ENCODE data around the gene LRRFIP1. TPM values are rescaled to one million over a fixed set of nuclear protein-coding genes. Genes with fewer than 3 reads are reported as not detected.
A peak's percentile ranks its signal among the peaks of the same experiment; 100 is the strongest.

LRRFIP1 gene
- total and polyA plus RNA-seq, 10 of the 15 experiments (the other 5 are each of a cell fraction or from before 2014, with no cell fraction given), result 36.2 to 120 (median 74.3) TPM

DNA sequence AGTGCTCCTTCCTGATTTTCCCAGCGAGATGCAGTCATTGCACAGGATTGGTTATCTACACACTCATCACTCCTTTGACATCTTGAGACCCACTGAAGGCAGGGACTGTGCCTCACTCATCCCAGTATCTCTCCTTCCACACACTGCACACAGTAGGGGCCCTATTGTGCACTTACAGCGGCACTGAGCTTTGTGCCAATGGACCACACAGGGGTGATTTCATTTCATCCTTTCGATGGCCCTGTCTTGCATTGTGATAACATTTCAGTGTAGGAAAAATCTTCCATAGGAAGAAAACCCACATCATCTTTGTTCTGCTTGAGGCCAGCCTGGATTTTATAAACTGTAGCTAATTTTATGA is 11.0 kb upstream of the LRRFIP1 start:
- POLR2A ChIA-PET, result no interaction called here
- no peak for TF ChIP-seq NFIC (IDR thresholded peaks at IDR 0.05; ENCODE audit: low read depth, low read length)
- RAD21 ChIA-PET (ENCODE audit: unreplicated experiment), result no interaction called here
- in situ Hi-C loops (cut with MboI) (no loop called here), intact Hi-C loops (cut with micrococcal nuclease; ENCODE audit: unreplicated experiment) (no loop called here)
- no peaks in the 10 kb centered on the region for H3K79me2 ChIP-seq (ENCODE audit: control insufficient read depth, insufficient read depth, low read length)
- ATAC-seq (no peak), DNase-seq (ENCODE audit: low read depth, low spot score) (no peak), FAIRE-seq (no peak)
- no peak overlapping the region for H3K9ac ChIP-seq (ENCODE audit: control insufficient read depth, insufficient read depth, low read length)
- H3K27me3 ChIP-seq (replicated peaks in 1 of 2; ENCODE audit: control insufficient read depth in 2 of 2, insufficient read depth in 2 of 2, low read length in 1 of 2), result no peaks in the 10 kb centered on the region
- CTCF ChIA-PET, result interaction anchor here (1.2 kb wide), 1 partner anchor 57 kb away, joined by 4 read pairs; no protein-coding TSS in a partner anchor
- H3K9me3 ChIP-seq (replicated peaks; ENCODE audit: control insufficient read depth, insufficient read depth, low read length), result no peaks in the 10 kb centered on the region; the same call in 2 of the 3 replicates
- no peak overlapping the region for H3K4me3 ChIP-seq
- 62% methylated on average over 3 of the region's 3 CpGs for WGBS (ENCODE audit: insufficient coverage, insufficient replicate concordance, low lambda C conversion rate, missing lambda C conversion rate)
- no peak overlapping the region for H2AFZ ChIP-seq (ENCODE audit: control insufficient read depth, low read depth, low read length)
- no peaks in the 10 kb centered on the region for H3K36me3 ChIP-seq (ENCODE audit: control insufficient read depth in 2 of 2, insufficient read depth in 2 of 2, low read length in 1 of 2)
- H3K4me1 ChIP-seq (ENCODE audit: control insufficient read depth, insufficient read depth, low read length), result peaks cover 3% of the 10 kb centered on the region; the same call in 1 of the 2 replicates
- no peak overlapping the region for H3K27ac ChIP-seq (ENCODE audit: control insufficient read depth, insufficient read depth)
- H3K4me2 ChIP-seq (ENCODE audit: control insufficient read depth, insufficient read depth), result no peak overlapping the region
- SMC1A ChIA-PET (ENCODE audit: uncharacterized antibody, unreplicated experiment), result no interaction called here
- no peaks in the 10 kb centered on the region; the same call in 1 of the 2 replicates for H4K20me1 ChIP-seq (ENCODE audit: control insufficient read depth, insufficient read depth)
- BruUV-seq (replicated peaks), result no TSS peak

DNA sequence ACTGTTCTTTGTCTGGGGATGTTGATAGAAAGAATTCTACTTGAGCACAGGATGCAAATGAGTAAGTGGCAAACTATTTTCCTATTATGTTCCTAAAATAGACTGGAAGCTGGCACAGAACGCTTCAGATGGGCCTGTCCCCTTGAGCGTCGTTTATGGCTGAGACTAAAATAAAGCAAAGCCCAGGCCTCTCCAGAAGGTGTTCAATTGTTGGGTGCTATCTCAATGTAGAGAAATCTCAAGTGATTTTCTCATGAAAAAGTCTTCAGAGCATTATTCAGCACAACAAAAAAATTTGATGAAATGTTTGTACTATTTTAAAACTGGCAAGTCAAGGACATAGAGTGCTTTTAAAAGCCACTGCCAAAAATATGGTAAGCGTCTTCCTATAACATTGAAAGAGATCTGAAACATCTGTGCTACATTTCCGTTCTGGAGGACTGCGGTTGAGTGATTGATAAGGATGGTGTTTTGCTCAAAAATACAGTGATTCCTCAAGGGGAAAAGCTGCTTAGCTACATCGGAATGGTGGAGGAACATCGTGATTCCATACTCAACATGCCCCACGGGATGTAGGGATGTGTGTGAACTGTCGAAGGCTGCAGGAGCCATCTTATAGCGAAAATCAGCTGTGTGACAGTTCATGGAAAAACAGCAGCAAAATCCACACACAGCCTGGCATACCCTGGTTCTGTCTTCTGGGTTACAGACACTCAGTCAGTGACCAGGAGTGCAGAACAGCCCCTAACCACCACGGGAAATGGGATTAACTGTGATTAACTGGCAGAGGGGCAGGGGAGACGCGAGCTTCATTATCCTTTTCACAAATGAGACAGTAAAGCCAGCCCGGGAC is 10.4 kb upstream of the LRRFIP1 start:
- SMC1A ChIA-PET (ENCODE audit: uncharacterized antibody, unreplicated experiment), result no interaction called here
- Histone ChIP-seq H4K20me1 (ENCODE audit: control insufficient read depth, insufficient read depth) (no peaks in the 10 kb centered on the region; the same call in 1 of the 2 replicates), H2AFZ (ENCODE audit: control insufficient read depth, low read depth, low read length) (peak overlapping the region; percentile 7; the same call in 1 of the 2 replicates), H3K4me3 (no peak overlapping the region), H3K9me3 (replicated peaks; ENCODE audit: control insufficient read depth, insufficient read depth, low read length) (no peaks in the 10 kb centered on the region; the same call in 2 of the 3 replicates), H3K9ac (ENCODE audit: control insufficient read depth, insufficient read depth, low read length) (no peak overlapping the region), H3K36me3 (ENCODE audit: control insufficient read depth in 2 of 2, insufficient read depth in 2 of 2, low read length in 1 of 2) (no peaks in the 10 kb centered on the region), H3K27me3 (replicated peaks in 1 of 2; ENCODE audit: control insufficient read depth in 2 of 2, insufficient read depth in 2 of 2, low read length in 1 of 2) (no peaks in the 10 kb centered on the region), H3K4me1 (ENCODE audit: control insufficient read depth, insufficient read depth, low read length) (peaks cover 3% of the 10 kb centered on the region; the same call in 1 of the 2 replicates), H3K4me2 (ENCODE audit: control insufficient read depth, insufficient read depth) (no peak overlapping the region), H3K27ac (ENCODE audit: control insufficient read depth, insufficient read depth) (no peak overlapping the region), H3K79me2 (ENCODE audit: control insufficient read depth, insufficient read depth, low read length) (no peaks in the 10 kb centered on the region)
- DNase-seq (ENCODE audit: low read depth, low spot score) (no peak), ATAC-seq (no peak), FAIRE-seq (no peak)
- WGBS (ENCODE audit: insufficient coverage, insufficient replicate concordance, low lambda C conversion rate, missing lambda C conversion rate), result 27% methylated on average over 15 of the region's 15 CpGs
- POLR2A ChIA-PET, result no interaction called here
- in situ Hi-C loops (cut with MboI), result no loop called here
- intact Hi-C loops (cut with micrococcal nuclease; ENCODE audit: unreplicated experiment), result no loop called here
- RAD21 ChIA-PET (ENCODE audit: unreplicated experiment), result interaction anchor here (0.6 kb wide), 1 partner anchor 259 kb away, joined by 3 read pairs; no protein-coding TSS in a partner anchor
- CTCF ChIA-PET, result interaction anchor here (0.7 to 1.2 kb wide), 3 partner anchors 9 to 483 kb away, joined by 3 to 4 read pairs (median 3); no protein-coding TSS in a partner anchor
- BruUV-seq (replicated peaks), result no TSS peak
- TF ChIP-seq JUND (IDR thresholded peaks at IDR 0.05; ENCODE audit: low read depth, low read length), result no peak
- TF ChIP-seq NR2C2 (IDR thresholded peaks at IDR 0.05; ENCODE audit: borderline replicate concordance, control insufficient read depth, insufficient read length, low read depth), result no peak
- TF ChIP-seq EGR1 (IDR thresholded peaks at IDR 0.05; ENCODE audit: borderline replicate concordance in 1 of 2, low read depth in 2 of 2, low read length in 2 of 2), result no peak
- TF ChIP-seq RUNX3 (IDR thresholded peaks at IDR 0.05; ENCODE audit: low read length), result 0 out of 2 replicates have a peak, but pooled peaks have one; percentile 30
- TF ChIP-seq YBX1 (IDR thresholded peaks at IDR 0.05), result no peak
- TF ChIP-seq ESRRA (IDR thresholded peaks at IDR 0.05; ENCODE audit: low read length), result no peak

Data from GM12878 (cell line).